Fibroblast of villous mesenchyme (primary cell): Measurements from ENCODE around the gene HECW1. TPM values are rescaled to one million over a fixed set of nuclear protein-coding genes. Genes with fewer than 3 reads are reported as not detected.

Source experiments
- DNase-seq: peaks from one replicate; pipeline ENCODE4 v3.0.0-alpha.2; 2010; ENCODE audit warnings: low read depth
- H3K4me3 ChIP-seq: 2 replicates; pipeline ENCODE4 v1.5.1; 2011; ENCODE audit warnings: low read depth, mild to moderate bottlenecking, low read length
- CTCF ChIP-seq: IDR thresholded peaks from 2 replicates; pipeline ENCODE4 v1.5.1; 2012; ENCODE audit warnings: low read depth, mild to moderate bottlenecking, low read length; ENCODE audit not compliant: insufficient read depth
- total RNA-seq: library from RNA; depleted of rRNA; stranded (reverse); fragments of >200 nt; gene quantifications from 2 replicates; pipeline ENCODE4 v1.2.3, GENCODE V29; 2012

The HECW1 gene
- total RNA-seq, 1 donor, result 1.7 TPM

DNA sequence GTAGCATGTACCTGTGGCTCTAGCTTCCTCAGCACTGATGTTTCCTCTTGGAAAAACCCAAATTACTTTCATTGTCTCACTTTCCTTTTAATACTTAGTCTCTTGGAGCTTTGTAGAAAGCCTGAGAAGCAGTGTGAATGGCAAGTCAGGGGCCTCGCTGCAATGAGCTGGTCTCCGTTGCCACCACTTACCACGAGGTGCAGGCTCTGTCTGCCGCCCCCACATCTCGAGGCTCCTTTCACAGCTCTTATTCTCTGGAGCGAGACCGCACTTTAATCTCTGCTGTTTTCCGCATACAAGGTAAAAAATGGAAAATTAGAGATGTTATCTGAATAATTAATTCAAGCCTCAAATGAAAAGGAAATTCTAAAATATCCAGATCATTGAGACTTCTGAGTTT is 186.2 kb downstream of the HECW1 start:
- no peak for DNase-seq
- H3K4me3 ChIP-seq, result no peak overlapping the region
- TF ChIP-seq CTCF, result no peak

DNA sequence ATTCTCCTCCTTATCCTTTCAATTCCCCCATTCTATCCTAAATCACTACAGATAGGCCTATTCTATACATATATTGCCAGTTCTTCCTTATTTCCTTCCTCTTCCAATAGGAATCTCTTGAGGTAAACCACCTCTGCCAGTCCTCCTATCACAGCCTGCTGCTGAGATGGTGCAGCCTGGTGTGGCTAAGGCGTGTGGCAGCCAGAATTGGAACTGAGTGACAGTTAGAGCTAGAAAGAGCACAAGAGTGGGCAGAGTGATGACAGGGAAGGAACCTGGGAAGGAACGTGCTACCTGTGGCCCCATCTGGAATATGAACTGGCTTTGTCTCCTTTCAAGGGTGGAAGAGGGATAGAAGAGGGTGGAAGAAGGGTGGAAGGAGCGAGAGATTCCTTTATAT is 187.7 kb downstream of the HECW1 start:
- TF ChIP-seq CTCF, result no peak
- H3K4me3 ChIP-seq, result no peak overlapping the region
- DNase-seq, result no peak

GRCh38 chr7:43302211-43302711 is 189.8 kb downstream of the HECW1 start:
- no peak overlapping the region for H3K4me3 ChIP-seq
- no peak for TF ChIP-seq CTCF
- peak; percentile 38 for DNase-seq

DNA sequence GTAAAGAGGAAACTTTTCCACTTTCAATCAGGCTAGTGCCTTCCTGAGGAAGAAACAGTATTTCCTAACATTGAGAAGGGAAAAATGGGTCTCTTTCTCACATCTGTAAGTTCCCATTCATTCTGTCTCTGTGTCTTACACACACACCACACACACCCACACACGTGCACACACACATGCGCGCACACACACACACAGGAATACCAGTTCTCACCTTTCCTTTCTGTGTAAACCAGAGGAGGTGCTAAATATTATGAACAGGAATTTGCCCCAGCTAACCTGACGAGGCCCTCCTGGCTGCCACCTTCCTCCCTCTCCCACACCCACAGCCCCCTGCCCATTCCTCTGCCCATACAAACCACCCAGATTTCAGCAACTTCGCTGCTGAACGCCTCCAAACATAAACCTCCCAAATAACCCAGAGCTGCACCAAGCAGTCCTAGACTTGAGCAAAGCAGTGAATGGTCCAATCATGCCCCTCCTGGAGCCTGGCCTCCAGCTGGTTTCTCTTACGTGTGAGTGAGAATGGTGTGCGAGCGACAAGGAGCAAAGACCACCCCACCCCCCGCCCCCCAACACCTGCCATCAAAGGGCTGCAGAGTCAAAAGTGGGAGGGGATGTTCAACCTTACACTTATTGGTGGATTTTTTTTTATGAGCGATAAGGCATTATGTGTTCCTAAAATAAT is 190.5 kb downstream of the HECW1 start:
- no peak overlapping the region for H3K4me3 ChIP-seq
- no peak for DNase-seq
- no peak for TF ChIP-seq CTCF

- peak; percentile 43 for DNase-seq
- no peak overlapping the region for H3K4me3 ChIP-seq
- TF ChIP-seq CTCF, result no peak
Measured at GRCh38 chr7:43303740-43304241, 191.3 kb downstream of the HECW1 start.

DNA sequence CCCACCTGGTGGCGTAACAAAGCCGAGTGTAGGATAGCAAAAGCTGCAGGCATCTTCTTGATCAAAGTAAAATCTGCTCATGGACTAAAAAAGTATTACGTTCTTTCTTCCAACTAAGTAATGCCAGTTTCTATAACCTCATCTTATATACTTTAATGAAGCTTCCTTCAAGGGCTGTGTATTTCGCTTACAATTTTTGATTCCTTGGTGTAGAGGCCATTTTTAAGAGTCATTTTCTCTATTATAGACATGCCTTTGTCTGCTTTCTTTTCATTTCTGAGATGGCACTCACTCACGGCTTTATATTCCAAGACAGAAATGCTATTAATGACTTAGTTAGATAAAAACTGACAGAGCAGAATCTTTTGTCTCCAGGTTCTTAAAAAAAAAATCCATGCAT is 194.0 kb downstream of the HECW1 start:
- no peak for DNase-seq
- no peak overlapping the region for H3K4me3 ChIP-seq
- TF ChIP-seq CTCF, result no peak
